Neuron (in vitro differentiated cells): Measurements from ENCODE around the gene GRAP.
"Not testable (repeated sequence)": the region's sequence is repeated elsewhere in the genome, so short reads cannot be mapped to it uniquely, and the experiment has no call there.

Experiments
- H2AFZ ChIP-seq: one replicate; pipeline ENCODE4 v1.6.1; 2013; ENCODE audit warnings: low read depth, mild to moderate bottlenecking, inconsistent platforms, low read length, moderate library complexity
- H3K27me3 ChIP-seq: one replicate; pipeline ENCODE4 v1.6.1; 2013; ENCODE audit warnings: low read length; ENCODE audit not compliant: insufficient read depth
- H3K36me3 ChIP-seq: one replicate; pipeline ENCODE4 v1.6.1; 2013; ENCODE audit warnings: low read length; ENCODE audit not compliant: insufficient read depth
- H3K4me1 ChIP-seq: one replicate; pipeline ENCODE4 v1.6.1; 2013; ENCODE audit warnings: low read length; ENCODE audit not compliant: insufficient read depth
- H3K4me3 ChIP-seq: 2 replicates; pipeline ENCODE4 v1.5.1; 2013; ENCODE audit warnings: mild to moderate bottlenecking, low read length, moderate library complexity
- H3K9me3 ChIP-seq: one replicate; pipeline ENCODE4 v1.6.1; 2013; ENCODE audit warnings: low read length

GRAP gene

DNA sequence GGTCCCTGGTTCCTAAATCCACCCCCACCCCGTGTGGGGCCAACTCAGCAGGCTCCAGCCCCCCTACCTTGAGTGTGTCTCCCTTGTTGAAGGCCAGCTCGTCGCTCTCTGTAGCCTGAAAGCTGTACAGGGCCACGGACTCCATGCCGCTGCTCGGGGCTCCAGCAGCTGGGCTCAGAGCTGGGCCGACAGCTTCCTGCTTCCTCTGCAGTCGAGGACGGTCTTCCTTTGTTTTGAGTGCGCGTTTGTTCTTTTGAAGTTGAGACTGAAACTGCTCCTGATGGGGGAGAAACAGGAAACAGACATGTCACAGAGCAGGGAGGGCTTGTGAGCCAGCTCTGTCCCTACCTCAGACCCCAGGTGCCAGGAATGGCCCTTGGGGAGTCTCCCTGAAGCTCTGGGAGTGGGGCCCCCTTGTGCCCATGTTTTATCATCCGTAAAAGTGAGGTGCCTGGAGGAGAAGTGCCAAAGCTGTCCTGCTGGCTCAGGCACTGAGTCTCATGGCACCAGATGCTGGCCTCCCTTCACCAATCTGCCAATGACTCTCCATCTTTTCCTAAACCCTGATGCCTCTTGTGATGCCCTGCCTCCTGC lies at the start of gene GRAP:
TSS of gene GRAP (minus strand) at position 176 of the 594 bp plus-strand sequence. CDS start at position 145, 31 bp downstream.
- not testable (repeated sequence) for H3K27me3 ChIP-seq, H3K36me3 ChIP-seq, H3K4me1 ChIP-seq, H2AFZ ChIP-seq, H3K9me3 ChIP-seq, H3K4me3 ChIP-seq

DNA sequence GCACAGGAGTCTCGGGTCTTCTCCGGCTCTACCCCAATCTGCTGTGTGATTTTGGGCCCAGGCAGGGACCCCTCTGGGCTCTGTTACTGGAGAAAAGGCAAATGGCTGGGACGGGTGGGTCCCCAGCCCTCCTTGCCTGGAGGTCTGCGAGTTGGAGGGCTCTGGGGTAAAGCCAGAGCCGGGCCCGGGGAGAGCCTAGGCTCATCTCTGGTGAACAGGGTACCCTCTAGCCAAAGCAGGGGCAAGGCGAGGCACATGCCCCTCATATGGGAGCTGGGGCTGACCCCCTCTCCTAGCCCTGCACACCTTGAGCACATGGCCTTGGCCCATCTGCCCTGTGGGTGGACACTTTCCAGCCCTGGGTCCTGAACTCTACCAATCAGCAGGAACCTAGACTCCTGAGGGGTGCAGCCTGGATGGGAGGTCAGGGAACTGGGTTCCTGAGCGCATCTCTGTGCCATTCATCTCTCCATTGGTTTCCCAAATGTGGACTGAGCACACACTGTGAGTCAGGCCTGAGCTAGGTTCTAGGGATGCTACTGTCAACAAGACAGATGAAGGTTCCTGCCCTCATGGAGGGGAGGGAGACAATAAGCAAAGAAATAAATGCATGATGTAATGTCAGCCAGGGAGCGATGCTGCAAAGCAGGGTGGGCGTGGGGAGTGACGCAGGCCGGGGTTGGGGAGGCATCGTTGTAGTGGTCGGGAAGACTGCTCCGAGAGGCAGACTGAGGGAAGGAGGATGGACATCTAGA lies 47.1 kb upstream of the GRAP start:
- H3K4me1 ChIP-seq, H3K4me3 ChIP-seq, H3K27me3 ChIP-seq, H3K9me3 ChIP-seq, H2AFZ ChIP-seq, H3K36me3 ChIP-seq: not testable (repeated sequence)

DNA sequence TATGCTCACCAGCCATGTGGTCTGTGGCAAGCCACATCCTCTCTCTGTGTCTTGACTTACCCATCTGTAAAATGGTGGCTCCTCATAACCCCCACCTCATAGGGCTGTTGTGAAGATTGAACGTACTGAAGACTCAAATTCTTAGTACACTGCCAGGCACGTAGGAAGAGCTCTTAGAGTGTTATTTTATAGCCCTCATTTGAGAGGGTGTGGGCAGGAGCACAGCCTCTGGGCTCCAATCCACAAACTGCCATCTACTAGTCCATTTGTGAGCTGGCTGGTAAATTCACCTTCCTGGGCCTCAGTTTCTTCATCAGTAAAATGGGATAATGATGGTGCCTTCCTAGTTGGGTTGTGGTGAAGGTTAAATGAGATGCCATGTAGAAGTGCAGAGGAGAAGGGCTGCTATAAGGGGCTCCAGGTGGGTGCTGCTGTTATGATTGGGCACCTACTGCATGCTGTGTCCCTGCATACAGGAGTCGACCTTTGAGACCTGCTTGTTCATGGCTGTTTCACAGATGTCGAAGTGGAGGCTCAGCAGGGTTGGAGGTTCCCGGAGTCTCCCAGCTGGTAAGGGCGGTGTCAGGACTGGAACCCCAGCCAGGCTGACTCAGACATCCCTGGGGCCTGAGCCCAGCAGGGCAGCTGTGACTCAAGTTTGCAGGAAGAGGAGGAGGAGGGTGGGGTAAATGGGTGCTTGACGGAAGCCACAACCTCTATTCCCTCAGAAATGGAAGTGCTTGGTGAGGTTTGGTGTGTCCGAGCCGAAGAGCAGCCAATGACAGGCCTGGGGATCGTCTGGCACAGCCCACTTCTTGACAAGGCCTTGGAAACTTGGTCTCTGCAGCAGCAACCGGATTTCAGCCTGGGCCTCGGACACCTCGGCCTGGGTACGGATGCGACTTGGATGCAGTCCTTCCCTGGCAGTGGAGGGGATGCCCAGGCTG lies 46.3 kb upstream of the GRAP start:
- H2AFZ ChIP-seq, H3K9me3 ChIP-seq, H3K36me3 ChIP-seq, H3K4me3 ChIP-seq, H3K27me3 ChIP-seq, H3K4me1 ChIP-seq: not testable (repeated sequence)

DNA sequence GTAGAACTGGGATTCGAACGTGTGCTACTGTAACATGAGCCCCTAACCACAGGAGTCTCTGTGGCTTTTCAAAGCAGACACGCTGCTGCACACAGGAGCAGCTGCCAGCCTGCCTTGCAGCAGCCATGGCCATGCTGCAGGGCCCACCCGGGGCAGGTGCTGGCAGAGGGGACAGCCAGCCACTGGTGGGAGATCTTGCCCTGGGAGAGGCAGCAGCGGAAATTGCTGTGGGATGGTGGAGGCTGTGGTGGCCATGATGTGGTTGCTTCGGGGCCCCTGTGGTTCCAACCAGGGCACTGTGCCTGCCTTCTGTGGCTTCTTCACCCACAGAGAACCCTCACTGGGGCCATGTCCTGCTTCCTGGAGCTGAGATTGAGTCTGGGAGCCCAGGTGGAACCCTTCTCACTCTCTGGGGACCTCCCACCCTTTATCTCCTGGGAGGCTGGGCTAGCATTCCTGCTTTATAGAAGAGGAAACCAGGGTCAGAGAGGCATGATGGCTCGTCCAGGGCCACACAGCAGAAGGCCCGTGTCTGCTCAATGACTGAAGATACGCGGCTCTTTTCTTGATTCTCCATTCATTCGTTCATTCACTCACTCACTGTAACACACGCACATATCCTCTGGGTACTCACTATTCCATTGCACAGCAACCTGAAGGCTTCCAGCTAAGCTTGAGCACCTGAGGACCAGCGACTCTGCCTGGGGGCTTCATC lies 43.5 kb upstream of the GRAP start:
- H3K36me3 ChIP-seq, H3K27me3 ChIP-seq, H2AFZ ChIP-seq, H3K4me1 ChIP-seq, H3K9me3 ChIP-seq, H3K4me3 ChIP-seq: not testable (repeated sequence)

DNA sequence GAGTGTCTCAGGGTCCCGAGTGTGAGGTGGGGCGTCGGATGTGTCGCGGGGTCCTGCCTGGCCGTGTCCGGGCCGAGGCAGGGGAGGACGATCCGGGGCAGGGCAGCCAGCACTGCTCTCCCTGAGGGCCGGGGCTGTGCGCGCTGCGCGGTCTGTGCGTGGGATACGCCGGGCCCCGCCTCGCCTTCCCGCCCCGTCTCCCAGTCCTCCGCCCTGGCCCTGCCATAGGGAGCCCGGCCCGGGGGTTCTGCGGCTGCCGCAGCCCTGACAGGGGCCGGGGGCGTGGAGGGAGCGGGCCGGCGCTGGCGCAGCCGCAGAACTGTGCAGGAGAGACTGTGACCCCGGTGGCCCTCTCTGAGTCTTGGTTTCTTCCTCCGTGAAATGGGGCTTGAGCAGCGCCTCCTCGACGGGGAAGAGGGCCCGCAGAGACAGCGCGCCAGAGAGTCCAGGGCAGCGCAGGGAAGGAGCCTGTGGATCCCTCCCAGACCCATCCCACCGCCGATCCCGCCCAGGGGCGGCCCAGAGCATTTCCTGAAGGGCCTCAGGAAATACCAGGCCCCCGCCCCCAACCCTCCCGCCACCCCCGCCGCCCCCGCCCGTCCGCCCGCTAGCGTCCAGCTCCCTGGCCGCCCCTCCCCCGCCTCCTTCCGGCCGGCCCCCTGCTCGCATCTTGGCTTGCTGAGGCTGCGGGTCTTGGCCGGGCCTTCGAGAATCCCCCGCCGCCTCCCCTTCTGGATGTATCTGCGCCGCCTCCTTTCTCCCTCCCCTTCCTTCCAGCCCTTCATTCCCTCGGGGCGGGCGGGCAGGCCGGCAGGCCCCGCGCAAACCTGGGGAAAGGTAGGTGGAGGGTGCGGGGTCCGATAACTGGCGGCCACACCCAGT lies 42.3 kb upstream of the GRAP start:
- not testable (repeated sequence) for H3K4me1 ChIP-seq, H3K9me3 ChIP-seq, H3K4me3 ChIP-seq, H2AFZ ChIP-seq, H3K27me3 ChIP-seq, H3K36me3 ChIP-seq

DNA sequence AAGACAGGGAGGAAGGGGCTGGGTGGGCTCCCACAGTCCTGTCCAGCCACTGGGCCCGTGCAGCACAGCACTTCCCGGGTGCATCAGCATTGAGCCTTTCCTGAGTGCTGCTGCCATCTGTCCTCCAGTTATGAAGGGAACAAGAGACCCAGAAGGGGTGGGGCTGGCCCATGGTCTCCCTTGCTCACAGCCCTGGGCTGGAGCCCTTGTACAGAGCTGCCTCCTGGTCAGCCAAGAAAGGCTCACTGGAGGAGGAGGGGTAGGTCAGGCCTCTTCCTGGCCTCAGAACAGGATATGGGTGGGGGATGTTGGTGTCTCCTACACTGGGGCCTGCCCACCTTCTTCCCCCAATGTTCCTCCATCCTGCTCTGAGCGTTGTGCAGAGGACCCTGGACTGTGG lies 30.6 kb upstream of the GRAP start:
- not testable (repeated sequence) for H3K36me3 ChIP-seq, H3K4me1 ChIP-seq, H3K4me3 ChIP-seq, H3K9me3 ChIP-seq, H3K27me3 ChIP-seq, H2AFZ ChIP-seq

DNA sequence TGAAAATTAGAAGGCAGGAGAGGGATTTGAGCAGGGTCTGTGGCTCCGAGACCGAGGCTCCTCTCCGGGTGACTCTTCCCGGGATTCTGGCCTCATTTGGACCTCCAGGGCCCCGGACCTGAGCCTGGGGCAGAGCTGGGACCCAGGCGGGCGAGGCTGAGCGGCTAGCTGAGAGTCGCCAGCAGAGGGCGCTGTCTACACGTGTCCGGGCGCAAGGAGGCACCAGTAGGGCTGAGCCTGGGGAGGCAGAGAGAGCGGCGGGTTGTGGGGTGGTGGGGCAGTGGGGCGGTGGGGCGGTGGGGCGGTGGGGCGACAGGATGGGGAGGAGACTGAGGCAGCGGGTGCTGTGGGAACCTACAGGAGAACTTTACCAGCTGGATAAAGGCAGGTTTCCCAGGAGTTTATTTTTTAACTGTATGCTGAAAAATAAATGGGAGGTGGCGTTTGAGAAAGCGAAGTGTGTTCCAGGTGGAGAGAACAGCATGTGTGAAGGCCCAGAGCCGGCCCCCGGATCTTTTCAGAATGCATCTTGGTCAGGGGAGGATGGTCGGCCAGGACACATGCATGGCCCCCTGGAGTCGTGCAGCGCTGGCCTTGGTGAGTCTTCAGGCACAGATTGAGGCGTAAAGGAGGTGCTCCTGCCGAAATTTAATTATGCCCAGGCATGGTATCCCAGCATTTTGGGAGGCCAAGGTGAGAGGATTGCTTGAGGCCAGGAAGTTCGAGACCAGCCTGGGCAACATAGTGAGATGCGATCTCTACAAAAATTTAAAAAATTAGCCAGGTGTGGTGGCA lies 29.8 kb upstream of the GRAP start:
- H3K36me3 ChIP-seq, H3K27me3 ChIP-seq, H3K4me3 ChIP-seq, H3K9me3 ChIP-seq, H2AFZ ChIP-seq, H3K4me1 ChIP-seq: not testable (repeated sequence)

DNA sequence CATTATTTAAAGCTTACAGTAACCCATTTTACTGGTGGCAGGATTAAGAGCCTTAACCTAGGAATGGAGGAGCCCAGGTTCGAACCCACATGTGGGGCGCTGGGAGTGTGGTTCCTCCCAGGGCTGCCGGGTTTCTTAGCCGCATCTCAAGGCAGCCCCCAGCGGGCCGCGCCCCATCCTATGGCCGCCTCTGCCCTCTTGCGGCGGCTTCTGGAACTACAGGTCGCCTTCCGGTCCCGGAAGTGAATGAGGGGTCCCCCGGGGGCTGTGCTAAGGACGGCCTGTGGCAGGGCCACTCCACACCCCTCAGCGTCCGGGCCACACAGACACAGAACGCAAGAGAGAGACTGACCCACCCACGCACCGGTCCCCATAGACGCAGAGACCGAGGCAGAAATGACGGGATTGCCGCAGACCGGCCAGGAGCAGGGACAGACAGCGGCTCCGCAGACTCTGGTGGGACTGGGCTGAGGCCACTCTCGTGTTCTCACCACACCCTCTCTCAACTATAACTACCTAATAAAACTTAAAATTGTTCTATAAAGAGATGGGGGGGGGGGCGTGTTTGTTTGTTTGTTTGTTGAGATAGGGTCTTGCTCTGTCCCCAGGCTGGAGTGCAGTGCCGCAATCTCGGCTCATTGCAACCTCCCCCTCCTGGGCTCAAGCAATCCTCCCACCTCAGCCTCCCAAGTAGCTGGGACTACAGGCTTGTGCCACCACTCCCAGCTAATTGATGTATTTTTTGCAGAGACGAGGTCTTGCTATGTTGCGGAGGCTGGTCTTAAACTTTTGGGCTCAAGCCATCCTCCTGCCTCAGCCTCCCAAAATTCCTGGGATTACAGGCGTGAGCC lies 23.8 kb upstream of the GRAP start:
- not testable (repeated sequence) for H2AFZ ChIP-seq, H3K4me3 ChIP-seq, H3K9me3 ChIP-seq, H3K27me3 ChIP-seq, H3K36me3 ChIP-seq, H3K4me1 ChIP-seq

DNA sequence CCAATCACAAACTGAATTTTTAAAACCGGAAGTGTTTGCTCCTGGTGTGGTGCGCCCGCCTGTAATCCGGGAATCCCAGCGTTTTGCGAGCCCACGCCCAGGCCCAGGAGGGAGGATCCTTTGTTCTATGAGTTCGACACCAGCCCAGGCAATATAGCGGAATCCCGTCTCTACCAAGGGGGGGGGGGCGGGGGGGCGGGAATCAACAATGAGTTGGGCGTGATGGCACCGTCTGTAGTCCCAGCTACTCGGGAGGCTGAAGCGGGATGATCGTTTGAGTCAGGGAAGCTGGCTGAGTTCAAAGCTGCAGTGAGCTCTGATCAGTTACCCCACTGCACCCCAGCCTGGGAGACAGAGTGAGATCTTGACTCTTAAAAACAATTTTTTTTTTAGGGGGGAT lies 17.6 kb upstream of the GRAP start:
- H3K4me3 ChIP-seq, H2AFZ ChIP-seq, H3K27me3 ChIP-seq, H3K4me1 ChIP-seq, H3K9me3 ChIP-seq, H3K36me3 ChIP-seq: not testable (repeated sequence)

DNA sequence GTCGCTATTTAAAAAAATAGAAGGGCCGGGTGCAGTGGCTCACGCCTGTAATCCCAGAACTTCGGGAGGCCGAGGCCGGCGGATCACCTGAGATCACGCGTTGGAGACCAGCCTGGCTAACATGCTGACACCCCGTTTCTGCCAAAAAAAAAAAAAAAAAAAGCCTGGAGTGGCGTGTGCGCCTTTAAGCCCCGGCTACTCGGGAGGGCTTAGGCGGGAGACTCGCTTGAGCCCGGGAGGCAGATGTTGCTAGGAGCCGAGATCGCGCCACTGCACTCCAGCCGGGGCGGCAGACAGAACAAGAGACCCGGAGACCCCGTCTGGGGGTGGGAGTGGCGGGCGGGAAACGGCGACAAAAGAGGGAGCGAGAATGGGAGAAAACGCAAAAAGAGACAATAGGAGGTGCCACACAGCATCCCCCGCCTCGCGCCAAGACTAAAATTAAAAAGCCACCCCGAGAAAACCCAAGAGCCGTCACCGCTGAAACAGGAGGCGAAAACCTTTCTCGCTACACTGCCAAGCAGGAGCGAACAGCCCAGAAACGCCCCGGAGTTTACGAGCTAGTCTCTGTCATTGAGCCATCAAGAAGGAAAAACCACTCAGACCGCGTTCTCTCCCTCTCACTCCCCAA lies 16.7 kb upstream of the GRAP start:
- H2AFZ ChIP-seq, H3K27me3 ChIP-seq, H3K4me3 ChIP-seq, H3K9me3 ChIP-seq, H3K4me1 ChIP-seq, H3K36me3 ChIP-seq: not testable (repeated sequence)

DNA sequence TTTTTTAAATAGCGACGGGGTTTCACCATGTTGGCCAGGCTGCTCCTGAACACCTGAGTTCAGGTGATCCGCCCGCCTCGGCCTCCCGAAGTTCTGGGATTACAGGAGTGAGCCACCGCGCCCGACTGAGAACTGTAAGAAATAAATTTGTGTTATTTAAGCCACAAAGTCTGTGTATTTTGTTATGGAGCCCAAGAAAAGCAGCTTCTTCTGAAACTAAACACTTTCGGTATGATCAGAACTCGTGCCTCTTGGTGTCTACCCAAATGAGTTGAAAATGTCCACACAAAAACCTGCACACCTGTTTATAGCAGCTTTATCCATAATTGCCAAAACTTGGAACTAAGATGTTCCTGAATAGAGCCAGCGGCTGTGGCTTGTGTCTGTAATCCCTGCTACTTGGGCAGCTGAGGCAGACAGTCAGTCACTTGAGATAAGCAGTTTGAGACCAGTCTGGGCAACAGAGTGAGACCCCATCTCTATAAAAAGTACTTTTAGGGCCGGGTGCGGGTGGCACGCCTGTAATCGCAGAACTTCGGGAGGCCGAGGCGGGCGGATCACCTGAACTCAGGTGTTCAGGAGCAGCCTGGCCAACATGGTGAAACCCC lies 16.1 kb upstream of the GRAP start:
- H2AFZ ChIP-seq, H3K4me3 ChIP-seq, H3K4me1 ChIP-seq, H3K9me3 ChIP-seq, H3K27me3 ChIP-seq, H3K36me3 ChIP-seq: not testable (repeated sequence)
